GM23338 (cell line): ENCODE results near the gene MAGOHB. TPM values are rescaled to one million over a fixed set of nuclear protein-coding genes. Genes with fewer than 3 reads are reported as not detected.
A peak's percentile ranks its signal among the peaks of the same experiment; 100 is the strongest.

Experiments
- ATAC-seq: fragments of 200-7000 bp; cut with Tn5 transposase; 3 replicates; pipeline ENCODE4 v1.9.1; 2020
- DNase-seq: peaks from one replicate; pipeline ENCODE4 v3.0.0-alpha.2; 2015; ENCODE audit warnings: low spot score
- H2AFZ ChIP-seq: fragments of 200-600 bp; sonication (generic); 2 replicates; pipeline ENCODE4 v1.8.0; 2016; ENCODE audit warnings: antibody characterized with exemption, mild to moderate bottlenecking, moderate library complexity
- H3F3A ChIP-seq: fragments of 200-600 bp; sonication (generic); replicated peaks from 2 replicates; pipeline ENCODE4 v1.8.0; 2017; ENCODE audit warnings: antibody characterized with exemption, mixed run types, low read depth
- H3K27ac ChIP-seq: fragments of 200-600 bp; sonication (generic); 2 replicates; pipeline ENCODE4 v1.6.1; 2016; ENCODE audit warnings: low read depth
- H3K27me3 ChIP-seq: fragments of 200-600 bp; sonication (generic); 2 replicates; pipeline ENCODE4 v1.8.0; 2016; ENCODE audit warnings: mild to moderate bottlenecking, mixed run types, moderate library complexity; ENCODE audit not compliant: insufficient read depth
- H3K36me3 ChIP-seq: fragments of 200-600 bp; sonication (generic); 2 replicates; pipeline ENCODE4 v1.8.0; 2016; ENCODE audit warnings: mild to moderate bottlenecking; ENCODE audit not compliant: insufficient read depth
- H3K4me1 ChIP-seq: fragments of 200-600 bp; sonication (generic); 2 replicates; pipeline ENCODE4 v1.8.0; 2016; ENCODE audit warnings: mild to moderate bottlenecking, moderate library complexity; ENCODE audit not compliant: insufficient read depth
- H3K4me2 ChIP-seq: fragments of 200-600 bp; sonication (generic); 2 replicates; pipeline ENCODE4 v1.7.1; 2017; ENCODE audit warnings: mixed run types
- H3K4me3 ChIP-seq: fragments of 200-600 bp; sonication (generic); 2 replicates; pipeline ENCODE4 v1.6.1; 2016; ENCODE audit warnings: mixed run types
- H3K79me2 ChIP-seq: fragments of 200-600 bp; sonication (generic); replicated peaks from 2 replicates; pipeline ENCODE4 v1.8.0; 2017; ENCODE audit warnings: mild to moderate bottlenecking; ENCODE audit not compliant: insufficient read depth
- H3K9me2 ChIP-seq: fragments of 200-600 bp; sonication (generic); 2 replicates; pipeline ENCODE4 v1.8.0; 2017; ENCODE audit not compliant: insufficient read depth
- H4K20me1 ChIP-seq: fragments of 200-600 bp; sonication (generic); replicated peaks from 2 replicates; pipeline ENCODE4 v1.8.0; 2017; ENCODE audit warnings: mild to moderate bottlenecking; ENCODE audit not compliant: insufficient read depth
- H3K27ac Mint-ChIP-seq: 2 replicates; pipeline ENCODE4 v1.8.0; 2020; ENCODE audit warnings: inconsistent platforms, mild to moderate bottlenecking, moderate library complexity, mixed read lengths
- H3K27me3 Mint-ChIP-seq: 3 replicates; pipeline ENCODE4 v1.8.0; 2022; ENCODE audit warnings: low read depth, mild to moderate bottlenecking, moderate library complexity, mixed read lengths, inconsistent platforms; ENCODE audit not compliant: insufficient read depth, poor library complexity
- H3K36me3 Mint-ChIP-seq: 3 replicates; pipeline ENCODE4 v1.8.0; 2021; ENCODE audit warnings: low read depth, mild to moderate bottlenecking, inconsistent platforms, moderate library complexity, mixed read lengths
- H3K4me1 Mint-ChIP-seq: 3 replicates; pipeline ENCODE4 v1.8.0; 2020; ENCODE audit warnings: mild to moderate bottlenecking, inconsistent platforms, mixed read lengths
- H3K4me3 Mint-ChIP-seq: 3 replicates; pipeline ENCODE4 v1.8.0; 2021; ENCODE audit warnings: moderate library complexity, mild to moderate bottlenecking, inconsistent platforms, mixed read lengths
- H3K9me3 Mint-ChIP-seq: 3 replicates; pipeline ENCODE4 v1.8.0; 2020; ENCODE audit warnings: moderate library complexity, mild to moderate bottlenecking, inconsistent platforms, mixed read lengths
- EZH2 ChIP-seq: fragments of 200-600 bp; sonication (generic); IDR thresholded peaks from one replicate; pipeline ENCODE4 v1.8.0; 2017; ENCODE audit warnings: antibody characterized with exemption, mild to moderate bottlenecking, low read depth; ENCODE audit not compliant: unreplicated experiment
- JUNB ChIP-seq: IDR thresholded peaks from one replicate; pipeline ENCODE4 v1.6.1; 2016; ENCODE audit warnings: antibody characterized with exemption; ENCODE audit not compliant: unreplicated experiment
- STAT1 ChIP-seq: IDR thresholded peaks from one replicate; pipeline ENCODE4 v1.6.1; 2016; ENCODE audit warnings: antibody characterized with exemption; ENCODE audit not compliant: unreplicated experiment
- polyA plus RNA-seq: library from polyadenylated mRNA; unstranded; fragments of >200 nt; fragmentation: Nextera tagmentation; extraction: Ambion mirVana; gene quantifications from 2 replicates; pipeline ENCODE4 v1.2.1, GENCODE V29; 2016
- total RNA-seq: library from RNA; depleted of rRNA; stranded (reverse); fragments of >200 nt; shearing (Covaris generic); gene quantifications from 2 replicates; pipeline ENCODE4 v1.2.3, GENCODE V29; 2014
- TF ChIP-seq, protein P1 (sequence below): fragments of 250-450 bp; sonication (Bioruptor Pico); IDR thresholded peaks from 2 replicates; pipeline ENCODE4 v1.5.0; 2020; ENCODE audit warnings: mild to moderate bottlenecking, moderate library complexity
- TF ChIP-seq, protein P2 (sequence below), 2 experiments: fragments of 200-600 bp in 1 of 2; sonication (generic) in 1 of 2; conservative IDR thresholded peaks; 2 replicates each; pipeline versions ENCODE4 v1.5.1 to v1.6.1; 2016 to 2017; ENCODE audit warnings: antibody characterized with exemption in 2 of 2, low read depth in 2 of 2, mild to moderate bottlenecking in 2 of 2, moderate library complexity in 1 of 2

The MAGOHB gene
- total and polyA plus RNA-seq, 2 experiments from 2014 or later: 38.5 to 175 TPM

DNA sequence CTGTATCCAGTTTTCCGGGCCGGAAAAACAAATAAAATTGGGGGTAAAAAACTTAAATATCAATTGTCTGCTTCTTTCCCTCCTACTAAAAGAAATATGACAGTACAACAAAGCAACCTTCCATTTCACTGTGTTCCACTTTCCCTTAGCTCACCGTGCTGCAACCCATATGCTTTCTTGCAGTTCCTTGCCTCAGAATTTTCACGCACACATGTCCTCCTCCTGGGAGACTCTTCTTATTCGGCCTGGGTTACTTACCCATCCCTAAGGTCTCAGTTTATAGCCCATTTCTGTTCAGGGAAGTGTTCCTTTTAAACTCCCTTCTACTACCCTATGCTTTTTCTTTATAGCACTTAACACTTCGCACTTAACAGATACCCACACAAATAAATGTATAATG is 4.5 kb upstream of the MAGOHB start (continued):
- no peak for TF ChIP-seq JUNB
- TF ChIP-seq EZH2: no peak
- TF ChIP-seq STAT1: no peak

DNA sequence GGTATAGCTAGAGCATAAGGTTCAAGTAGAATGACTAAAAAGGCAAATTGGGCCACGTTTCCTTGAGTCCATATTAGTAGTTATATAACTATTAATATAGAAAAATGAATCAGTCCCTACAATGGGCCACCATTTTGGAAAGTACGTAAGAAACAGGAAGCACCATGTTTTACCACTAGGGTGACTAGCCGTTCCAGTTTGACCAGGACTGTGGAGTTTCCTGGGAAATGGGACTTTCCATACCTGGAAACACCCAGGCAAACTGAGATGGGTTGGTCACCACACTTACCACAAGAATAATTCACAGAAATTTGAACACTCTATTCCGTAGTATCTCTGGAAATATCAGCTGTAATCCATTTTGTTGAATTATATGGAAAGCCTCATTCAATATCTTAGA is 2.1 kb upstream of the MAGOHB start:
- peaks cover 3% of the 10 kb centered on the region; the same call in 2 of the 3 replicates for H3K9me3 Mint-ChIP-seq
- H3K9me2 ChIP-seq: no peaks in the 10 kb centered on the region
- no peaks in the 10 kb centered on the region for H3K27me3 ChIP-seq
- H3K36me3 ChIP-seq: no peaks in the 10 kb centered on the region
- TF ChIP-seq, protein P1, sequence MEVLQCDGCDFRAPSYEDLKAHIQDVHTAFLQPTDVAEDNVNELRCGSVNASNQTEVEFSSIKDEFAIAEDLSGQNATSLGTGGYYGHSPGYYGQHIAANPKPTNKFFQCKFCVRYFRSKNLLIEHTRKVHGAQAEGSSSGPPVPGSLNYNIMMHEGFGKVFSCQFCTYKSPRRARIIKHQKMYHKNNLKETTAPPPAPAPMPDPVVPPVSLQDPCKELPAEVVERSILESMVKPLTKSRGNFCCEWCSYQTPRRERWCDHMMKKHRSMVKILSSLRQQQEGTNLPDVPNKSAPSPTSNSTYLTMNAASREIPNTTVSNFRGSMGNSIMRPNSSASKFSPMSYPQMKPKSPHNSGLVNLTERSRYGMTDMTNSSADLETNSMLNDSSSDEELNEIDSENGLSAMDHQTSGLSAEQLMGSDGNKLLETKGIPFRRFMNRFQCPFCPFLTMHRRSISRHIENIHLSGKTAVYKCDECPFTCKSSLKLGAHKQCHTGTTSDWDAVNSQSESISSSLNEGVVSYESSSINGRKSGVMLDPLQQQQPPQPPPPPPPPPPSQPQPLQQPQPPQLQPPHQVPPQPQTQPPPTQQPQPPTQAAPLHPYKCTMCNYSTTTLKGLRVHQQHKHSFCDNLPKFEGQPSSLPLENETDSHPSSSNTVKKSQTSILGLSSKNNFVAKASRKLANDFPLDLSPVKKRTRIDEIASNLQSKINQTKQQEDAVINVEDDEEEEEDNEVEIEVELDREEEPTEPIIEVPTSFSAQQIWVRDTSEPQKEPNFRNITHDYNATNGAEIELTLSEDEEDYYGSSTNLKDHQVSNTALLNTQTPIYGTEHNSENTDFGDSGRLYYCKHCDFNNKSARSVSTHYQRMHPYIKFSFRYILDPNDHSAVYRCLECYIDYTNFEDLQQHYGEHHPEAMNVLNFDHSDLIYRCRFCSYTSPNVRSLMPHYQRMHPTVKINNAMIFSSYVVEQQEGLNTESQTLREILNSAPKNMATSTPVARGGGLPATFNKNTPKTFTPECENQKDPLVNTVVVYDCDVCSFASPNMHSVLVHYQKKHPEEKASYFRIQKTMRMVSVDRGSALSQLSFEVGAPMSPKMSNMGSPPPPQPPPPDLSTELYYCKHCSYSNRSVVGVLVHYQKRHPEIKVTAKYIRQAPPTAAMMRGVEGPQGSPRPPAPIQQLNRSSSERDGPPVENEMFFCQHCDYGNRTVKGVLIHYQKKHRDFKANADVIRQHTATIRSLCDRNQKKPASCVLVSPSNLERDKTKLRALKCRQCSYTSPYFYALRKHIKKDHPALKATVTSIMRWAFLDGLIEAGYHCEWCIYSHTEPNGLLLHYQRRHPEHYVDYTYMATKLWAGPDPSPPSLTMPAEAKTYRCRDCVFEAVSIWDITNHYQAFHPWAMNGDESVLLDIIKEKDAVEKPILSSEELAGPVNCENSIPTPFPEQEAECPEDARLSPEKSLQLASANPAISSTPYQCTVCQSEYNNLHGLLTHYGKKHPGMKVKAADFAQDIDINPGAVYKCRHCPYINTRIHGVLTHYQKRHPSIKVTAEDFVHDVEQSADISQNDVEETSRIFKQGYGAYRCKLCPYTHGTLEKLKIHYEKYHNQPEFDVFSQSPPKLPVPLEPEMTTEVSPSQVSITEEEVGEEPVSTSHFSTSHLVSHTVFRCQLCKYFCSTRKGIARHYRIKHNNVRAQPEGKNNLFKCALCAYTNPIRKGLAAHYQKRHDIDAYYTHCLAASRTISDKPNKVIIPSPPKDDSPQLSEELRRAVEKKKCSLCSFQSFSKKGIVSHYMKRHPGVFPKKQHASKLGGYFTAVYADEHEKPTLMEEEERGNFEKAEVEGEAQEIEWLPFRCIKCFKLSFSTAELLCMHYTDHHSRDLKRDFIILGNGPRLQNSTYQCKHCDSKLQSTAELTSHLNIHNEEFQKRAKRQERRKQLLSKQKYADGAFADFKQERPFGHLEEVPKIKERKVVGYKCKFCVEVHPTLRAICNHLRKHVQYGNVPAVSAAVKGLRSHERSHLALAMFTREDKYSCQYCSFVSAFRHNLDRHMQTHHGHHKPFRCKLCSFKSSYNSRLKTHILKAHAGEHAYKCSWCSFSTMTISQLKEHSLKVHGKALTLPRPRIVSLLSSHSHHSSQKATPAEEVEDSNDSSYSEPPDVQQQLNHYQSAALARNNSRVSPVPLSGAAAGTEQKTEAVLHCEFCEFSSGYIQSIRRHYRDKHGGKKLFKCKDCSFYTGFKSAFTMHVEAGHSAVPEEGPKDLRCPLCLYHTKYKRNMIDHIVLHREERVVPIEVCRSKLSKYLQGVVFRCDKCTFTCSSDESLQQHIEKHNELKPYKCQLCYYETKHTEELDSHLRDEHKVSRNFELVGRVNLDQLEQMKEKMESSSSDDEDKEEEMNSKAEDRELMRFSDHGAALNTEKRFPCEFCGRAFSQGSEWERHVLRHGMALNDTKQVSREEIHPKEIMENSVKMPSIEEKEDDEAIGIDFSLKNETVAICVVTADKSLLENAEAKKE (CRISPR knock-in tag): no peak
- TF ChIP-seq, protein P2, sequence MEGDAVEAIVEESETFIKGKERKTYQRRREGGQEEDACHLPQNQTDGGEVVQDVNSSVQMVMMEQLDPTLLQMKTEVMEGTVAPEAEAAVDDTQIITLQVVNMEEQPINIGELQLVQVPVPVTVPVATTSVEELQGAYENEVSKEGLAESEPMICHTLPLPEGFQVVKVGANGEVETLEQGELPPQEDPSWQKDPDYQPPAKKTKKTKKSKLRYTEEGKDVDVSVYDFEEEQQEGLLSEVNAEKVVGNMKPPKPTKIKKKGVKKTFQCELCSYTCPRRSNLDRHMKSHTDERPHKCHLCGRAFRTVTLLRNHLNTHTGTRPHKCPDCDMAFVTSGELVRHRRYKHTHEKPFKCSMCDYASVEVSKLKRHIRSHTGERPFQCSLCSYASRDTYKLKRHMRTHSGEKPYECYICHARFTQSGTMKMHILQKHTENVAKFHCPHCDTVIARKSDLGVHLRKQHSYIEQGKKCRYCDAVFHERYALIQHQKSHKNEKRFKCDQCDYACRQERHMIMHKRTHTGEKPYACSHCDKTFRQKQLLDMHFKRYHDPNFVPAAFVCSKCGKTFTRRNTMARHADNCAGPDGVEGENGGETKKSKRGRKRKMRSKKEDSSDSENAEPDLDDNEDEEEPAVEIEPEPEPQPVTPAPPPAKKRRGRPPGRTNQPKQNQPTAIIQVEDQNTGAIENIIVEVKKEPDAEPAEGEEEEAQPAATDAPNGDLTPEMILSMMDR (conservative IDR thresholded peaks at IDR 0.05; ENCODE audit: low read depth in 2 of 2): peak in 1 of 2 experiments; percentile 30; a peak in 1 of 4 replicates
- no peaks in the 10 kb centered on the region; the same call in 1 of the 2 replicates for H4K20me1 ChIP-seq
- H3K79me2 ChIP-seq: peaks cover 27% of the 10 kb centered on the region
- H3K4me3 ChIP-seq: no peak overlapping the region
- ATAC-seq (no peak), DNase-seq (peak; percentile 22)
- no peak overlapping the region for H2AFZ ChIP-seq
- H3K27me3 Mint-ChIP-seq: peaks cover 5% of the 10 kb centered on the region
- no peaks in the 10 kb centered on the region for H3F3A ChIP-seq
- H3K36me3 Mint-ChIP-seq: peaks cover 23% of the 10 kb centered on the region
- peaks cover 8% of the 10 kb centered on the region; the same call in 2 of the 3 replicates for H3K4me1 Mint-ChIP-seq
- 0 out of 2 replicates have a peak, but pooled peaks cover 4% of the 10 kb centered on the region for H3K4me1 ChIP-seq
- H3K4me2 ChIP-seq: no peak overlapping the region
- no peak overlapping the region for H3K27ac ChIP-seq
- no peak overlapping the region for H3K4me3 Mint-ChIP-seq
- H3K27ac Mint-ChIP-seq: no peak overlapping the region
